ENCODE results near the gene LRRC59.

GRCh38 chr17:50414808-50415207 is 17.5 kb upstream of the LRRC59 start:
- TF ChIP-seq, protein P1, sequence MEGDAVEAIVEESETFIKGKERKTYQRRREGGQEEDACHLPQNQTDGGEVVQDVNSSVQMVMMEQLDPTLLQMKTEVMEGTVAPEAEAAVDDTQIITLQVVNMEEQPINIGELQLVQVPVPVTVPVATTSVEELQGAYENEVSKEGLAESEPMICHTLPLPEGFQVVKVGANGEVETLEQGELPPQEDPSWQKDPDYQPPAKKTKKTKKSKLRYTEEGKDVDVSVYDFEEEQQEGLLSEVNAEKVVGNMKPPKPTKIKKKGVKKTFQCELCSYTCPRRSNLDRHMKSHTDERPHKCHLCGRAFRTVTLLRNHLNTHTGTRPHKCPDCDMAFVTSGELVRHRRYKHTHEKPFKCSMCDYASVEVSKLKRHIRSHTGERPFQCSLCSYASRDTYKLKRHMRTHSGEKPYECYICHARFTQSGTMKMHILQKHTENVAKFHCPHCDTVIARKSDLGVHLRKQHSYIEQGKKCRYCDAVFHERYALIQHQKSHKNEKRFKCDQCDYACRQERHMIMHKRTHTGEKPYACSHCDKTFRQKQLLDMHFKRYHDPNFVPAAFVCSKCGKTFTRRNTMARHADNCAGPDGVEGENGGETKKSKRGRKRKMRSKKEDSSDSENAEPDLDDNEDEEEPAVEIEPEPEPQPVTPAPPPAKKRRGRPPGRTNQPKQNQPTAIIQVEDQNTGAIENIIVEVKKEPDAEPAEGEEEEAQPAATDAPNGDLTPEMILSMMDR (IDR thresholded peaks at IDR 0.05) = no peak
- no peak for TF ChIP-seq POLR2A (IDR thresholded peaks at IDR 0.05)
